Trophoblast cell (in vitro differentiated cells and primary cell): ENCODE measurements around the gene TMEM87B.

Experiments
- DNase-seq, 2 donors: peaks; one replicate each; pipeline ENCODE4 v3.0.0-alpha.2; 2016
- H2AFZ ChIP-seq: 2 replicates; pipeline ENCODE4 v1.6.1; 2013; ENCODE audit warnings: low read length, moderate library complexity, mild to moderate bottlenecking; ENCODE audit not compliant: insufficient read depth, poor library complexity
- H2AK5ac ChIP-seq: 2 replicates; pipeline ENCODE4 v1.6.1; 2013; ENCODE audit warnings: mild to moderate bottlenecking, low read length
- H2BK120ac ChIP-seq: 2 replicates; pipeline ENCODE4 v1.6.1; 2013; ENCODE audit warnings: low read length, mild to moderate bottlenecking, moderate library complexity; ENCODE audit not compliant: insufficient read depth, poor library complexity
- H2BK12ac ChIP-seq: 2 replicates; pipeline ENCODE4 v1.6.1; 2013; ENCODE audit warnings: mild to moderate bottlenecking, low read length, moderate library complexity
- H2BK5ac ChIP-seq: 2 replicates; pipeline ENCODE4 v1.6.1; 2013; ENCODE audit warnings: low read length, low read depth, moderate library complexity, mild to moderate bottlenecking; ENCODE audit not compliant: poor library complexity
- H3K14ac ChIP-seq: 2 replicates; pipeline ENCODE4 v1.6.1; 2013; ENCODE audit warnings: mild to moderate bottlenecking, low read length
- H3K18ac ChIP-seq: 2 replicates; pipeline ENCODE4 v1.6.1; 2013; ENCODE audit warnings: mild to moderate bottlenecking, low read length
- H3K23ac ChIP-seq: 2 replicates; pipeline ENCODE4 v1.6.1; 2013; ENCODE audit warnings: low read length
- H3K27ac ChIP-seq: 2 replicates; pipeline ENCODE4 v1.5.1; 2013; ENCODE audit warnings: low read depth, mild to moderate bottlenecking, inconsistent platforms, low read length, moderate library complexity
- H3K27me3 ChIP-seq: 2 replicates; pipeline ENCODE4 v1.6.1; 2013; ENCODE audit warnings: inconsistent platforms, mild to moderate bottlenecking, low read length, moderate library complexity; ENCODE audit not compliant: insufficient read depth
- H3K36me3 ChIP-seq, 2 experiments: 1 replicate in 1 of 2; 2 replicates in 1 of 2; pipeline ENCODE4 v1.6.1; 2013; ENCODE audit warnings: low read length in 2 of 2, mild to moderate bottlenecking in 2 of 2, moderate library complexity in 1 of 2; ENCODE audit not compliant: insufficient read depth in 2 of 2, control insufficient read depth in 1 of 2
- H3K4ac ChIP-seq: 2 replicates; pipeline ENCODE4 v1.6.1; 2013; ENCODE audit warnings: low read depth, mild to moderate bottlenecking, low read length, moderate library complexity
- H3K4me1 ChIP-seq, 2 experiments: 1 replicate in 1 of 2; 2 replicates in 1 of 2; pipeline ENCODE4 v1.6.1; 2013; ENCODE audit warnings: low read length in 2 of 2, mild to moderate bottlenecking in 2 of 2, moderate library complexity in 1 of 2; ENCODE audit not compliant: insufficient read depth in 2 of 2, control insufficient read depth in 1 of 2
- H3K4me2 ChIP-seq: 2 replicates; pipeline ENCODE4 v1.6.1; 2013; ENCODE audit warnings: inconsistent platforms, mild to moderate bottlenecking, low read length, moderate library complexity
- H3K4me3 ChIP-seq: 2 replicates; pipeline ENCODE4 v1.5.1; 2013; ENCODE audit warnings: mild to moderate bottlenecking, low read depth, low read length, inconsistent platforms
- H3K79me1 ChIP-seq: one replicate; pipeline ENCODE4 v1.6.1; 2013; ENCODE audit warnings: low read length
- H3K79me2 ChIP-seq: 2 replicates; pipeline ENCODE4 v1.6.1; 2013; ENCODE audit warnings: low read length, mild to moderate bottlenecking; ENCODE audit not compliant: control insufficient read depth, insufficient read depth, poor library complexity
- H3K9ac ChIP-seq: 2 replicates; pipeline ENCODE4 v1.6.1; 2013; ENCODE audit warnings: mild to moderate bottlenecking, low read length
- H3K9me3 ChIP-seq: 2 replicates; pipeline ENCODE4 v1.6.1; 2013; ENCODE audit warnings: low read depth, mild to moderate bottlenecking, control low read depth, inconsistent platforms, low read length; ENCODE audit not compliant: insufficient read depth
- H4K12ac ChIP-seq: 2 replicates; pipeline ENCODE4 v1.6.1; 2013; ENCODE audit warnings: low read depth, mild to moderate bottlenecking, low read length, moderate library complexity
- H4K8ac ChIP-seq: 2 replicates; pipeline ENCODE4 v1.6.1; 2013; ENCODE audit warnings: low read depth, mild to moderate bottlenecking, low read length, moderate library complexity
- H4K91ac ChIP-seq: one replicate; pipeline ENCODE4 v1.6.1; 2013; ENCODE audit warnings: low read depth, mild to moderate bottlenecking, low read length, moderate library complexity
- WGBS: extraction: QIAGEN DNeasy Blood & Tissue Kit; methylation state at CpG from one replicate; pipeline ENCODE4 v1.1.7; 2013; ENCODE audit warnings: missing lambda C conversion rate; ENCODE audit not compliant: insufficient read length, insufficient coverage; ENCODE audit errors: extremely low coverage; 5-methylcytosine and 5-hydroxymethylcytosine counted together

TMEM87B gene

GRCh38 chr2:112096098-112096497 lies 41.0 kb downstream of the TMEM87B start:
- H3K9me3 ChIP-seq = no peaks in the 10 kb centered on the region
- no peak overlapping the region for H3K4me3 ChIP-seq
- H3K4ac ChIP-seq = no peak overlapping the region
- H3K9ac ChIP-seq = no peak overlapping the region
- no peaks in the 10 kb centered on the region for H3K27me3 ChIP-seq
- peak overlapping the region; percentile 10 for H2BK12ac ChIP-seq
- H4K8ac ChIP-seq = peak overlapping the region; percentile 42
- no peak for DNase-seq
- peak overlapping the region; percentile 86 for H4K91ac ChIP-seq
- no peak overlapping the region for H2AFZ ChIP-seq
- no peaks in the 10 kb centered on the region for H3K79me2 ChIP-seq
- H2BK5ac ChIP-seq = peak overlapping the region; percentile 69
- H3K18ac ChIP-seq = no peak overlapping the region
- no peak overlapping the region for H2AK5ac ChIP-seq
- H3K14ac ChIP-seq = no peak overlapping the region
- no CpG with 5 or more reads among the region's 10 CpGs for WGBS
- no peak overlapping the region for H3K23ac ChIP-seq
- H3K27ac ChIP-seq = peak overlapping the region; percentile 93
- H3K4me2 ChIP-seq = peak overlapping the region; percentile 51
- peak overlapping the region; percentile 63 for H2BK120ac ChIP-seq
- peaks cover 6 to 11% of the 10 kb centered on the region in 2 experiments for H3K36me3 ChIP-seq
- peaks cover 8 to 13% of the 10 kb centered on the region in 2 experiments for H3K4me1 ChIP-seq
- H3K79me1 ChIP-seq = peaks cover 4% of the 10 kb centered on the region
- H4K12ac ChIP-seq = peak overlapping the region; percentile 73

GRCh38 chr2:112108178-112108832 lies 53.2 kb downstream of the TMEM87B start:
- peaks cover 6 to 13% of the 10 kb centered on the region in 2 experiments for H3K36me3 ChIP-seq
- WGBS = no CpG with 5 or more reads among the region's 1 CpG
- H3K4me2 ChIP-seq = no peak overlapping the region
- no peak overlapping the region for H3K27ac ChIP-seq
- H3K23ac ChIP-seq = no peak overlapping the region
- H3K9ac ChIP-seq = no peak overlapping the region
- H3K9me3 ChIP-seq = no peaks in the 10 kb centered on the region
- no peak overlapping the region for H2BK12ac ChIP-seq
- no peak overlapping the region for H2AK5ac ChIP-seq
- H4K12ac ChIP-seq = no peak overlapping the region
- H2AFZ ChIP-seq = no peak overlapping the region
- DNase-seq = peak; percentile 7 to 83
- H3K4ac ChIP-seq = no peak overlapping the region
- no peak overlapping the region for H3K14ac ChIP-seq
- H2BK5ac ChIP-seq = no peak overlapping the region
- H4K91ac ChIP-seq = no peak overlapping the region
- H3K79me1 ChIP-seq = no peaks in the 10 kb centered on the region
- H3K79me2 ChIP-seq = no peaks in the 10 kb centered on the region
- no peak overlapping the region for H2BK120ac ChIP-seq
- no peaks in the 10 kb centered on the region for H3K27me3 ChIP-seq
- no peak overlapping the region for H4K8ac ChIP-seq
- H3K4me3 ChIP-seq = no peak overlapping the region
- H3K4me1 ChIP-seq = no peaks in the 10 kb centered on the region
- no peak overlapping the region for H3K18ac ChIP-seq

GRCh38 chr2:112109278-112109677 lies 54.2 kb downstream of the TMEM87B start:
- DNase-seq = no peak
- Histone ChIP-seq H3K4me3 (no peak overlapping the region), H3K4ac (no peak overlapping the region), H3K27ac (no peak overlapping the region), H3K36me3 (peaks cover 6 to 13% of the 10 kb centered on the region in 2 experiments), H3K27me3 (no peaks in the 10 kb centered on the region), H3K23ac (no peak overlapping the region), H3K79me1 (no peaks in the 10 kb centered on the region), H4K91ac (no peak overlapping the region), H4K8ac (no peak overlapping the region), H3K4me1 (no peaks in the 10 kb centered on the region), H3K4me2 (no peak overlapping the region), H3K14ac (no peak overlapping the region), H2BK5ac (no peak overlapping the region), H2BK12ac (no peak overlapping the region), H3K9ac (no peak overlapping the region), H3K9me3 (no peaks in the 10 kb centered on the region), H4K12ac (no peak overlapping the region), H3K79me2 (no peaks in the 10 kb centered on the region), H2AK5ac (no peak overlapping the region), H2BK120ac (no peak overlapping the region), H2AFZ (no peak overlapping the region), H3K18ac (no peak overlapping the region)

GRCh38 chr2:112110966-112111365 lies 55.9 kb downstream of the TMEM87B start:
- no peak overlapping the region for H2BK120ac ChIP-seq
- no peak overlapping the region for H2BK12ac ChIP-seq
- no peak overlapping the region for H3K4me3 ChIP-seq
- H4K12ac ChIP-seq = no peak overlapping the region
- no peak overlapping the region for H2AK5ac ChIP-seq
- no CpG with 5 or more reads among the region's 1 CpG for WGBS
- H2BK5ac ChIP-seq = no peak overlapping the region
- no peak overlapping the region for H3K9ac ChIP-seq
- H3K18ac ChIP-seq = no peak overlapping the region
- no peak overlapping the region for H4K91ac ChIP-seq
- H3K79me1 ChIP-seq = no peaks in the 10 kb centered on the region
- no peak overlapping the region for H4K8ac ChIP-seq
- H3K4me1 ChIP-seq = no peaks in the 10 kb centered on the region
- no peak overlapping the region for H2AFZ ChIP-seq
- no peak overlapping the region for H3K14ac ChIP-seq
- H3K36me3 ChIP-seq = peaks cover 6 to 14% of the 10 kb centered on the region in 2 experiments
- no peaks in the 10 kb centered on the region for H3K79me2 ChIP-seq
- no peak for DNase-seq
- no peak overlapping the region for H3K4me2 ChIP-seq
- H3K27me3 ChIP-seq = no peaks in the 10 kb centered on the region
- H3K23ac ChIP-seq = no peak overlapping the region
- H3K27ac ChIP-seq = no peak overlapping the region
- H3K4ac ChIP-seq = no peak overlapping the region
- H3K9me3 ChIP-seq = no peaks in the 10 kb centered on the region
